ENCODE measurements around the gene TRPV3. TPM values are rescaled to one million over a fixed set of nuclear protein-coding genes. Genes with fewer than 3 reads are reported as not detected.

TRPV3 gene
- total and polyA plus RNA-seq, 2 donors (not counting 1 experiment from before 2014, with no cell fraction given): 0.20 to 0.99 TPM

DNA sequence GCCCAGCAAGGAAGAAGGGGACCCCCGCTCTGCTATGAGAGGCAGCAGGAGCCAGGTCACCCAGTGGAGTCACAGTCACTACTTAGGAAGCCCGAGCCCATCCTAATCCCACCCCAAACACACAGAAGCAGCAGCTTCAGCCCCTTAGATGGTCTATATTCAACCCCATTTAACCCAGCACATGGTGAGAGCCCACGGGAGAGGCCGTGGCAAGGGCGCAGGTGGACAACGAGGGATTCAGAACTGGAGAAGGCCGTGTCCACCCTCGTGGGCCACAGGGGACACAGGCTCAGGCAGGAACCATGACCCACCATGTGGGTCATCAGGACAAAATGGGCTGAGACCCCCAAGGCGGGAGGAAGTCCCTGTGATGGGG lies 1.6 kb upstream of the TRPV3 start:
- H3K4me3 ChIP-seq (replicated peaks in 1 of 4; ENCODE audit: control extremely low read depth in 1 of 4, insufficient read depth in 1 of 4, low read depth in 3 of 4, low read length in 4 of 4): no peak overlapping the region
- no peak overlapping the region for H3K27ac ChIP-seq (ENCODE audit: insufficient read depth, low read length)
- H3K4me2 ChIP-seq (ENCODE audit: extremely low read depth, insufficient read depth, low read length): peak overlapping the region; percentile 45
- no peaks in the 10 kb centered on the region for H3K36me3 ChIP-seq (ENCODE audit: control insufficient read depth, insufficient read depth, low read length)
- peaks cover 8% of the 10 kb centered on the region for H3K4me1 ChIP-seq (ENCODE audit: control insufficient read depth, extremely low read depth, insufficient read depth, low read length)
- H4K20me1 ChIP-seq (ENCODE audit: control insufficient read depth, extremely low read depth, insufficient read depth, low read length): no peaks in the 10 kb centered on the region
- DNase-seq (ENCODE audit: low read depth in 2 of 2): no peak
- TF ChIP-seq, protein P1, sequence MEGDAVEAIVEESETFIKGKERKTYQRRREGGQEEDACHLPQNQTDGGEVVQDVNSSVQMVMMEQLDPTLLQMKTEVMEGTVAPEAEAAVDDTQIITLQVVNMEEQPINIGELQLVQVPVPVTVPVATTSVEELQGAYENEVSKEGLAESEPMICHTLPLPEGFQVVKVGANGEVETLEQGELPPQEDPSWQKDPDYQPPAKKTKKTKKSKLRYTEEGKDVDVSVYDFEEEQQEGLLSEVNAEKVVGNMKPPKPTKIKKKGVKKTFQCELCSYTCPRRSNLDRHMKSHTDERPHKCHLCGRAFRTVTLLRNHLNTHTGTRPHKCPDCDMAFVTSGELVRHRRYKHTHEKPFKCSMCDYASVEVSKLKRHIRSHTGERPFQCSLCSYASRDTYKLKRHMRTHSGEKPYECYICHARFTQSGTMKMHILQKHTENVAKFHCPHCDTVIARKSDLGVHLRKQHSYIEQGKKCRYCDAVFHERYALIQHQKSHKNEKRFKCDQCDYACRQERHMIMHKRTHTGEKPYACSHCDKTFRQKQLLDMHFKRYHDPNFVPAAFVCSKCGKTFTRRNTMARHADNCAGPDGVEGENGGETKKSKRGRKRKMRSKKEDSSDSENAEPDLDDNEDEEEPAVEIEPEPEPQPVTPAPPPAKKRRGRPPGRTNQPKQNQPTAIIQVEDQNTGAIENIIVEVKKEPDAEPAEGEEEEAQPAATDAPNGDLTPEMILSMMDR (conservative IDR thresholded peaks at IDR 0.05 in 1 of 2, IDR thresholded peaks at IDR 0.05 in 1 of 2; ENCODE audit: low read depth in 1 of 2, low read length in 2 of 2): no peak
- no peak for TF ChIP-seq EZH2 (IDR thresholded peaks at IDR 0.05; ENCODE audit: low read length, missing control alignments)
- no peaks in the 10 kb centered on the region for H3K27me3 ChIP-seq (ENCODE audit: control insufficient read depth, insufficient read depth, low read length)
- no peaks in the 10 kb centered on the region for H3K79me2 ChIP-seq (ENCODE audit: control insufficient read depth, insufficient read depth, low read length)
- H3K9me3 ChIP-seq (ENCODE audit: control insufficient read depth, insufficient read depth, low read depth, low read length): no peaks in the 10 kb centered on the region
- H3K9ac ChIP-seq (ENCODE audit: insufficient read depth, low read length): no peak overlapping the region
- H2AFZ ChIP-seq (ENCODE audit: low read length): peak overlapping the region; percentile 55

DNA sequence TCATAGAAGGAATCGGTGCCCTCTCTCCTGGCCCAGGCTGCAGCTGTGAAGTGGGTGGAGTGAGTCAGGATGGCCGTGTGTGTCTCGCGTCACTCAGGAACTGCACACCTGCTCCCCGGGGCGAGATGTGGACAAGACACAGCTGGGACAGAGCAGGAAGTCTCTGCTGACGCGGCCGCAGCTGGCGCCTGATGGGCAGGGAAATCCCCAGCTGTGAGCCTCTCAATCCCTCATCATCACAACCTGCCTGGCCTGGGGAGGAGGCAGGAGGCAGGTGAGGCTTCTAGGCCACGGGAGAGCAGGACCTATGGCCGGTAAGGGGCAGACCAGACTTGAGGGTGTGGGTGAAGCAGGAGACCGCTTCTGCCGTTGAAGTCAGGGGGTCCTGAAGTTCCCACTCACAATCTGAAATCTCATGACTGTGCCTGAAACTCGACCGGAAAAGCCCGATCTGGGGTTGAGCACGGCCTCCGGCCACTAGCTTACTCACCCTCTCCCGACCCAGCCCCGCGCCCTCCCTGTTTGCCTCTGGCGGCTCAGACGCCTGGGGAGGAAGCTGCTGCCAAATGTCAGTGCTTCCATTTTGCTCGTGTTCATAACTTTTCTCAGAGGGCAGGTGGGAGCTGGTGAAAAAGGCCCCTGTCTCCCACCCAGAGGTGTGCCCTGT lies 1.1 kb upstream of the TRPV3 start:
- Histone ChIP-seq H3K79me2 (ENCODE audit: control insufficient read depth, insufficient read depth, low read length) (no peaks in the 10 kb centered on the region), H3K9ac (ENCODE audit: insufficient read depth, low read length) (no peak overlapping the region), H3K9me3 (ENCODE audit: control insufficient read depth, insufficient read depth, low read depth, low read length) (no peaks in the 10 kb centered on the region), H3K27me3 (ENCODE audit: control insufficient read depth, insufficient read depth, low read length) (no peaks in the 10 kb centered on the region), H2AFZ (ENCODE audit: low read length) (peak overlapping the region; percentile 55), H3K4me2 (ENCODE audit: extremely low read depth, insufficient read depth, low read length) (peak overlapping the region; percentile 45), H3K36me3 (ENCODE audit: control insufficient read depth, insufficient read depth, low read length) (no peaks in the 10 kb centered on the region), H3K4me3 (replicated peaks in 1 of 4; ENCODE audit: control extremely low read depth in 1 of 4, insufficient read depth in 1 of 4, low read depth in 3 of 4, low read length in 4 of 4) (no peak overlapping the region), H3K27ac (ENCODE audit: insufficient read depth, low read length) (peak overlapping the region; percentile 38), H3K4me1 (ENCODE audit: control insufficient read depth, extremely low read depth, insufficient read depth, low read length) (peaks cover 8% of the 10 kb centered on the region), H4K20me1 (ENCODE audit: control insufficient read depth, extremely low read depth, insufficient read depth, low read length) (no peaks in the 10 kb centered on the region)
- TF ChIP-seq, protein P1 (conservative IDR thresholded peaks at IDR 0.05 in 1 of 2, IDR thresholded peaks at IDR 0.05 in 1 of 2; ENCODE audit: low read depth in 1 of 2, low read length in 2 of 2): no peak
- TF ChIP-seq EZH2 (IDR thresholded peaks at IDR 0.05; ENCODE audit: low read length, missing control alignments): no peak
- peak; percentile 7 to 64 for DNase-seq (ENCODE audit: low read depth in 2 of 2)

DNA sequence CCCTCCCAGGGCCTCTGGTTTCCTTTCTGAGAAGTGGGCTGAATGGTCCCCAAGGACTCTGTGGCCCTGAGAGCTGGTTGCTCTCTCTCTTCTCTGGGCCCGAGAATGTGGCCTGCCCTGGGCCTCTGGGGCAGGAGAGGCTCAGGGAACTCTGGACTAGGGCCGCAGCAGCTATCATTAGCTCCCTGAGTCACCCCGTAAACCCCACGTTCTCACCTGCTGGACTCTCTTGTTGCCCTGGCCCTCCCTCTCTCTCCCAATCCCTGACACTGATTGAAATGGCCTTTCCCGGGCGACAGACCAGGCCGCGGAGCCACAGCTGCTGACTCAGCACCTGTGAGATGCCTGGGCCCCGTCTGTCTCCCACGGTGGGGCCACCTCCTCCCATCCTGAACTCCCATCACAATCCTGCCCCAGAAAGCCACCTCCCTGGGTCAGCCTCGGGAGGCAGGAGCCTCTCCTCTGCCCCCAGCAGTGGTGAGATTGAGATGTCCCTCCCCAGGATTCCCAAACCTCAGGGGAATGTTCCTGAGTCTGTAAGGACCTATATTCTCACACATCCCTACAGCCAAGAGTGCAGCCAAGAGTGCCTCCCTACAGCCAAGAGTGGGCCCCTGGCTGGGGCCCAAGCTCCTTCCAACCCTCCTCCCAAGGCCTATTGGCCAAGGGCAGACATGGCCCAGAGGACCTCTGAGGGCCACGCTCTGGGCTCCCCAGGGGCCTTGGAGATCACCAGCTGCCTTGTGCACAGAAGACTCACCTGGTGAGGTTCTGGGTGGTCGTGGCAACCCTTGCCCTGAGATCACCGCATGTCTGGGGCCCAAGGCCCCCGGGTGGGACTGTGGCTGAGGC lies 470 bp downstream of the TRPV3 start:
- no peak overlapping the region for H3K27ac ChIP-seq (ENCODE audit: insufficient read depth, low read length)
- H3K27me3 ChIP-seq (ENCODE audit: control insufficient read depth, insufficient read depth, low read length): no peaks in the 10 kb centered on the region
- no peak overlapping the region for H3K4me2 ChIP-seq (ENCODE audit: extremely low read depth, insufficient read depth, low read length)
- no peak overlapping the region for H3K4me3 ChIP-seq (replicated peaks in 1 of 4; ENCODE audit: control extremely low read depth in 1 of 4, insufficient read depth in 1 of 4, low read depth in 3 of 4, low read length in 4 of 4)
- no peak overlapping the region for H3K9ac ChIP-seq (ENCODE audit: insufficient read depth, low read length)
- peaks cover 8% of the 10 kb centered on the region for H3K4me1 ChIP-seq (ENCODE audit: control insufficient read depth, extremely low read depth, insufficient read depth, low read length)
- no peaks in the 10 kb centered on the region for H3K9me3 ChIP-seq (ENCODE audit: control insufficient read depth, insufficient read depth, low read depth, low read length)
- TF ChIP-seq, protein P1 (conservative IDR thresholded peaks at IDR 0.05 in 1 of 2, IDR thresholded peaks at IDR 0.05 in 1 of 2; ENCODE audit: low read depth in 1 of 2, low read length in 2 of 2): no peak
- TF ChIP-seq EZH2 (IDR thresholded peaks at IDR 0.05; ENCODE audit: low read length, missing control alignments): no peak
- no peak for DNase-seq (ENCODE audit: low read depth in 2 of 2)
- H3K36me3 ChIP-seq (ENCODE audit: control insufficient read depth, insufficient read depth, low read length): no peaks in the 10 kb centered on the region
- H4K20me1 ChIP-seq (ENCODE audit: control insufficient read depth, extremely low read depth, insufficient read depth, low read length): no peaks in the 10 kb centered on the region
- no peaks in the 10 kb centered on the region for H3K79me2 ChIP-seq (ENCODE audit: control insufficient read depth, insufficient read depth, low read length)
- H2AFZ ChIP-seq (ENCODE audit: low read length): no peak overlapping the region
